CD4-positive, alpha-beta T cell treated with Interleukin-6 for 4 hours (primary cell): ENCODE data around the gene AP1B1.
"Not testable (repeated sequence)": the region's sequence is repeated elsewhere in the genome, so short reads cannot be mapped to it uniquely, and the experiment has no call there.

Experiments used
- DNase-seq: peaks from one replicate; pipeline ENCODE4 v3.0.0-alpha.2; 2020; ENCODE audit warnings: mixed read lengths

Gene AP1B1

GRCh38 chr22:29385748-29386147 is 2.6 kb downstream of the AP1B1 start:
- no peak for DNase-seq

GRCh38 chr22:29385151-29385704 is 3.1 kb downstream of the AP1B1 start:
- no peak for DNase-seq

GRCh38 chr22:29383740-29384139 is 4.6 kb downstream of the AP1B1 start:
- DNase-seq: no peak

GRCh38 chr22:29382580-29383302 is 5.6 kb downstream of the AP1B1 start:
- DNase-seq: no peak

- DNase-seq: no peak
These were observed 7.5 kb downstream of the AP1B1 start for GRCh38 chr22:29380856-29381255.

GRCh38 chr22:29380032-29380781 is 8.2 kb downstream of the AP1B1 start:
- no peak for DNase-seq

- no peak for DNase-seq
These were observed 9.1 kb downstream of the AP1B1 start for GRCh38 chr22:29379258-29379657.

- no peak for DNase-seq
These were observed 10.4 kb downstream of the AP1B1 start for GRCh38 chr22:29377979-29378378.

GRCh38 chr22:29376705-29377104 is 11.7 kb downstream of the AP1B1 start:
- DNase-seq: not testable (repeated sequence)

GRCh38 chr22:29375398-29376076 is 12.8 kb downstream of the AP1B1 start:
- no peak for DNase-seq

- not testable (repeated sequence) for DNase-seq
These were observed 13.6 kb downstream of the AP1B1 start for GRCh38 chr22:29374806-29375205.

- no peak for DNase-seq
These were observed 14.0 kb downstream of the AP1B1 start for GRCh38 chr22:29374401-29374800.

GRCh38 chr22:29370537-29370936 is 17.8 kb downstream of the AP1B1 start:
- no peak for DNase-seq

- no peak for DNase-seq
These were observed 18.9 kb downstream of the AP1B1 start for GRCh38 chr22:29369460-29369859.

- DNase-seq: no peak
These were observed 28.9 kb downstream of the AP1B1 start for GRCh38 chr22:29359469-29359868.

GRCh38 chr22:29357193-29357890 is 31.0 kb downstream of the AP1B1 start:
- not testable (repeated sequence) for DNase-seq

- no peak for DNase-seq
These were observed 34.5 kb downstream of the AP1B1 start for GRCh38 chr22:29353860-29354259.

GRCh38 chr22:29353286-29353685 is 35.1 kb downstream of the AP1B1 start:
- no peak for DNase-seq

GRCh38 chr22:29352778-29353177 is 35.6 kb downstream of the AP1B1 start:
- DNase-seq: no peak

GRCh38 chr22:29351891-29352290 is 36.5 kb downstream of the AP1B1 start:
- DNase-seq: no peak

- DNase-seq: no peak
These were observed 37.3 kb downstream of the AP1B1 start for GRCh38 chr22:29351042-29351441.

GRCh38 chr22:29348956-29349355 is 39.4 kb downstream of the AP1B1 start:
- DNase-seq: no peak

GRCh38 chr22:29348041-29348440 is 40.3 kb downstream of the AP1B1 start:
- DNase-seq: no peak
